ENCODE measurements around the gene DNAJC11.
"Not testable (repeated sequence)": the region's sequence is repeated elsewhere in the genome, so short reads cannot be mapped to it uniquely, and the experiment has no call there.

The DNAJC11 gene

GRCh38 chr1:6695868-6696267 lies 5.7 kb downstream of the DNAJC11 start:
- DNase-seq (ENCODE audit: low spot score): no peak

- no peak for DNase-seq (ENCODE audit: low spot score)
These were observed 7.4 kb downstream of the DNAJC11 start for GRCh38 chr1:6694121-6694713.

- no peak for DNase-seq (ENCODE audit: low spot score)
These were observed 8.7 kb downstream of the DNAJC11 start for GRCh38 chr1:6692956-6693355.

GRCh38 chr1:6691507-6691906 lies 10.1 kb downstream of the DNAJC11 start:
- no peak for DNase-seq (ENCODE audit: low spot score)

GRCh38 chr1:6690186-6690585 lies 11.4 kb downstream of the DNAJC11 start:
- DNase-seq (ENCODE audit: low spot score): no peak

- no peak for DNase-seq (ENCODE audit: low spot score)
These were observed 12.9 kb downstream of the DNAJC11 start for GRCh38 chr1:6688757-6689156.

- no peak for DNase-seq (ENCODE audit: low spot score)
These were observed 13.6 kb downstream of the DNAJC11 start for GRCh38 chr1:6688001-6688400.

- no peak for DNase-seq (ENCODE audit: low spot score)
These were observed 15.3 kb downstream of the DNAJC11 start for GRCh38 chr1:6686294-6686693.

- no peak for DNase-seq (ENCODE audit: low spot score)
These were observed 16.2 kb downstream of the DNAJC11 start for GRCh38 chr1:6685381-6685780.

- DNase-seq (ENCODE audit: low spot score): no peak
These were observed 18.2 kb downstream of the DNAJC11 start for GRCh38 chr1:6683434-6683833.

GRCh38 chr1:6675941-6676340 lies 25.7 kb downstream of the DNAJC11 start:
- no peak for DNase-seq (ENCODE audit: low spot score)

GRCh38 chr1:6674771-6675170 lies 26.8 kb downstream of the DNAJC11 start:
- DNase-seq (ENCODE audit: low spot score): no peak

GRCh38 chr1:6673816-6674398 lies 27.7 kb downstream of the DNAJC11 start:
- no peak for DNase-seq (ENCODE audit: low spot score)

- DNase-seq (ENCODE audit: low spot score): no peak
These were observed 29.1 kb downstream of the DNAJC11 start for GRCh38 chr1:6672558-6672957.

- no peak for DNase-seq (ENCODE audit: low spot score)
These were observed 33.1 kb downstream of the DNAJC11 start for GRCh38 chr1:6668503-6668902.

- DNase-seq (ENCODE audit: low spot score): no peak
These were observed 34.5 kb downstream of the DNAJC11 start for GRCh38 chr1:6667139-6667538.

GRCh38 chr1:6666696-6667095 lies 34.9 kb downstream of the DNAJC11 start:
- no peak for DNase-seq (ENCODE audit: low spot score)

GRCh38 chr1:6662468-6662867 lies 39.1 kb downstream of the DNAJC11 start:
- not testable (repeated sequence) for DNase-seq (ENCODE audit: low spot score)

- no peak for DNase-seq (ENCODE audit: low spot score)
These were observed 41.1 kb downstream of the DNAJC11 start for GRCh38 chr1:6660415-6661049.

GRCh38 chr1:6658359-6659060 lies 43.1 kb downstream of the DNAJC11 start:
- DNase-seq (ENCODE audit: low spot score): no peak

- no peak for DNase-seq (ENCODE audit: low spot score)
These were observed 44.5 kb downstream of the DNAJC11 start for GRCh38 chr1:6657138-6657537.

GRCh38 chr1:6653436-6654290 lies 48.0 kb downstream of the DNAJC11 start:
- DNase-seq (ENCODE audit: low spot score): no peak

Data from cerebellar cortex (tissue), 1 donor.